HG02642 (cell line): Measurements from ENCODE around the gene FSHB.
A peak's percentile ranks its signal among the peaks of the same experiment; 100 is the strongest.
"Not testable (repeated sequence)": the region's sequence is repeated elsewhere in the genome, so short reads cannot be mapped to it uniquely, and the experiment has no call there.

Source experiments
- ATAC-seq: cut with Tn5 transposase; IDR thresholded peaks from one replicate; pipeline ENCODE4 v1.9.1; 2021; ENCODE audit warnings: mild to moderate bottlenecking; ENCODE audit not compliant: unreplicated experiment, poor library complexity

The FSHB gene

GRCh38 chr11:30260813-30261212 is 30.0 kb downstream of the FSHB start:
- peak; percentile 69 for ATAC-seq

GRCh38 chr11:30261821-30262220 is 31.0 kb downstream of the FSHB start:
- ATAC-seq = no peak

- not testable (repeated sequence) for ATAC-seq
Measured at GRCh38 chr11:30268638-30269037, 37.8 kb downstream of the FSHB start.

- ATAC-seq = no peak
Measured at GRCh38 chr11:30270671-30271070, 39.9 kb downstream of the FSHB start.

GRCh38 chr11:30277176-30277575 is 46.4 kb downstream of the FSHB start:
- no peak for ATAC-seq

GRCh38 chr11:30279796-30280195 is 49.0 kb downstream of the FSHB start:
- no peak for ATAC-seq

GRCh38 chr11:30281476-30282288 is 50.9 kb downstream of the FSHB start:
- peak; percentile 34 for ATAC-seq

GRCh38 chr11:30282289-30282631 is 51.4 kb downstream of the FSHB start:
- ATAC-seq = peak; percentile 89
